Endodermal cell (in vitro differentiated cells): ENCODE data around the gene NEMP2. TPM values are rescaled to one million over a fixed set of nuclear protein-coding genes. Genes with fewer than 3 reads are reported as not detected.

Experiments
- DNase-seq: peaks from one replicate; pipeline ENCODE4 v3.0.0-alpha.2; 2017
- H3K27ac ChIP-seq: 2 replicates; pipeline ENCODE4 v1.5.1; 2013; ENCODE audit warnings: mild to moderate bottlenecking, low read depth, low read length, moderate library complexity
- H3K27me3 ChIP-seq: 2 replicates; pipeline ENCODE4 v1.6.1; 2013; ENCODE audit warnings: mild to moderate bottlenecking, low read length, moderate library complexity; ENCODE audit not compliant: insufficient read depth, control insufficient read depth, poor library complexity, severe bottlenecking
- H3K36me3 ChIP-seq: 2 replicates; pipeline ENCODE4 v1.7.0; 2013; ENCODE audit warnings: mild to moderate bottlenecking, low read length, moderate library complexity; ENCODE audit not compliant: control insufficient read depth, insufficient read depth
- H3K4me1 ChIP-seq: one replicate; pipeline ENCODE4 v1.7.0; 2013; ENCODE audit warnings: low read length; ENCODE audit not compliant: control insufficient read depth, insufficient read depth
- H3K4me3 ChIP-seq: 2 replicates; pipeline ENCODE4 v1.5.1; 2013; ENCODE audit warnings: mild to moderate bottlenecking, low read length, moderate library complexity
- H3K9ac ChIP-seq: 2 replicates; pipeline ENCODE4 v1.6.1; 2013; ENCODE audit warnings: mild to moderate bottlenecking, low read length, moderate library complexity; ENCODE audit not compliant: poor library complexity, severe bottlenecking; ENCODE audit errors: extremely low read depth
- H3K9me3 ChIP-seq: 2 replicates; pipeline ENCODE4 v1.6.1; 2013; ENCODE audit warnings: mild to moderate bottlenecking, low read length, moderate library complexity; ENCODE audit not compliant: control insufficient read depth
- H3K27ac Mint-ChIP-seq: 2 replicates; pipeline ENCODE4 v1.8.0; 2020; ENCODE audit warnings: mixed read lengths
- H3K27me3 Mint-ChIP-seq: 2 replicates; pipeline ENCODE4 v1.8.0; 2021; ENCODE audit warnings: mild to moderate bottlenecking, mixed read lengths; ENCODE audit not compliant: insufficient read depth
- H3K36me3 Mint-ChIP-seq: 2 replicates; pipeline ENCODE4 v1.8.0; 2020; ENCODE audit warnings: low read depth, mixed read lengths
- H3K4me1 Mint-ChIP-seq: 2 replicates; pipeline ENCODE4 v1.8.0; 2020; ENCODE audit warnings: mixed read lengths
- H3K4me3 Mint-ChIP-seq: 2 replicates; pipeline ENCODE4 v1.8.0; 2020; ENCODE audit warnings: mild to moderate bottlenecking, moderate library complexity, mixed read lengths
- H3K9me3 Mint-ChIP-seq: 2 replicates; pipeline ENCODE4 v1.8.0; 2020; ENCODE audit warnings: mild to moderate bottlenecking, mixed read lengths
- WGBS, 2 experiments: methylation state at CpG; one replicate each; pipeline versions ENCODE4 v1.1.5 to v1.1.7; 2013; ENCODE audit warnings: missing lambda C conversion rate in 2 of 2, mixed read lengths in 1 of 2; ENCODE audit not compliant: insufficient coverage in 1 of 2, insufficient read length in 1 of 2; 5-methylcytosine and 5-hydroxymethylcytosine counted together
- total RNA-seq, 2 donors: library from RNA; stranded (reverse); fragmentation: NEBNext Ultra II Directional in 1 of 2; extraction: Animal tissue kit (Norgen Biotek cat#: 25700) in 1 of 2; gene quantifications; 2 replicates in 1 of 2; 3 replicates in 1 of 2; pipeline ENCODE4 v1.2.1, GENCODE V29; 2021
- TF ChIP-seq, protein P1 (sequence below): fragments of 200-600 bp; sonication (generic); conservative IDR thresholded peaks from 2 replicates; pipeline ENCODE4 v1.5.0; 2021; ENCODE audit warnings: antibody characterized with exemption, mild to moderate bottlenecking

The NEMP2 gene
- total RNA-seq, 2 donors from 2014 or later = 7.2 to 11.3 TPM

DNA sequence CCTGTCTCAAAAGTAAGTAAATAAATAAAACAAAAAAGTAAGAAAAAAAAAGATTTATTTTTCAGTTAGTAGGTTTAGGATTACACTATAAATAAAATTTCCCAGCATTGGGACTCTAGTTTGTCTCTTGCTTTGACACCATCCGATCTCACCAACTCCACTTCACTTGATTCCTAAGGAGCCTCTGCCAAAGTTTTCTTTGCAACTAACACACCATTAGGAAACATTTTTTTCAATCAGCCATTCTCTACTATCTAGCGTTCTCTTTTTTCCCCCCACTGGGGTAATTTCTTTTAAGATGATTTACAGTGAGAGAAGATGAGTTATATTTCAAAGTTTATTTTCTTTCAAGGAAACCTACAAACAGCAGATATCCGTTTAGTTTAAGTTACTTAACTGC is 10.6 kb upstream of the NEMP2 start:
- no peak overlapping the region for H3K27ac Mint-ChIP-seq
- H3K36me3 Mint-ChIP-seq = peaks cover under 1% of the 10 kb centered on the region
- Histone ChIP-seq H3K9ac (no peak overlapping the region), H3K27ac (no peak overlapping the region), H3K4me3 (no peak overlapping the region), H3K27me3 (no peaks in the 10 kb centered on the region), H3K9me3 (peaks cover 20% of the 10 kb centered on the region), H3K4me1 (no peaks in the 10 kb centered on the region), H3K36me3 (no peaks in the 10 kb centered on the region)
- no peaks in the 10 kb centered on the region for H3K4me1 Mint-ChIP-seq
- WGBS, 2 experiments = 99 to 100% methylated on average over 2 of the region's 3 CpGs
- H3K27me3 Mint-ChIP-seq = no peaks in the 10 kb centered on the region
- H3K9me3 Mint-ChIP-seq = peaks cover 21% of the 10 kb centered on the region
- no peak overlapping the region for H3K4me3 Mint-ChIP-seq
- no peak for DNase-seq
- TF ChIP-seq, protein P1, sequence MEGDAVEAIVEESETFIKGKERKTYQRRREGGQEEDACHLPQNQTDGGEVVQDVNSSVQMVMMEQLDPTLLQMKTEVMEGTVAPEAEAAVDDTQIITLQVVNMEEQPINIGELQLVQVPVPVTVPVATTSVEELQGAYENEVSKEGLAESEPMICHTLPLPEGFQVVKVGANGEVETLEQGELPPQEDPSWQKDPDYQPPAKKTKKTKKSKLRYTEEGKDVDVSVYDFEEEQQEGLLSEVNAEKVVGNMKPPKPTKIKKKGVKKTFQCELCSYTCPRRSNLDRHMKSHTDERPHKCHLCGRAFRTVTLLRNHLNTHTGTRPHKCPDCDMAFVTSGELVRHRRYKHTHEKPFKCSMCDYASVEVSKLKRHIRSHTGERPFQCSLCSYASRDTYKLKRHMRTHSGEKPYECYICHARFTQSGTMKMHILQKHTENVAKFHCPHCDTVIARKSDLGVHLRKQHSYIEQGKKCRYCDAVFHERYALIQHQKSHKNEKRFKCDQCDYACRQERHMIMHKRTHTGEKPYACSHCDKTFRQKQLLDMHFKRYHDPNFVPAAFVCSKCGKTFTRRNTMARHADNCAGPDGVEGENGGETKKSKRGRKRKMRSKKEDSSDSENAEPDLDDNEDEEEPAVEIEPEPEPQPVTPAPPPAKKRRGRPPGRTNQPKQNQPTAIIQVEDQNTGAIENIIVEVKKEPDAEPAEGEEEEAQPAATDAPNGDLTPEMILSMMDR = no peak

DNA sequence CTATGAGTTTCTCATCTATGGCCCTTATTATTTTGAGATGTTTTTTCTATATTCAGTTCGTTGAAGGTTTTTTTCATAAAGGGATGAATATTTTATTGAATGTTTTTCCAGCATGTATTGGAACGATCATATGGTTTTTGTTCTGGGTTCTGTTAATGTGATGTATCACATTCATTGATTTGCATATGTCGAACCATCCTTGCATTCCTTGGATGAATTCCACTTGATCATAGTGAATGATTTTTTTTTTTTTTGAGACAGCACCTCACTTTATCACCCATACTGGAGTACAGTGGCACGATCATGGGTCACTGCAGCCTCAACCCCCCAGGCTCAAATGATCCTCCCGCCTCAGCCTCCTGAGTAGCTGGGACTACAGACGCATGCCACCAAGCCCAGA is 5.5 kb upstream of the NEMP2 start:
- 82 to 100% methylated on average over 2 to 5 of the region's 6 CpGs for WGBS, 2 experiments
- H3K4me1 ChIP-seq = no peaks in the 10 kb centered on the region
- peaks cover 52% of the 10 kb centered on the region for H3K9me3 ChIP-seq
- no peak overlapping the region for H3K4me3 Mint-ChIP-seq
- no peak overlapping the region for H3K27ac Mint-ChIP-seq
- H3K36me3 ChIP-seq = no peaks in the 10 kb centered on the region
- peaks cover 18% of the 10 kb centered on the region for H3K36me3 Mint-ChIP-seq
- no peak overlapping the region for H3K9ac ChIP-seq
- peak overlapping the region; percentile 38 for H3K4me3 ChIP-seq
- H3K27ac ChIP-seq = no peak overlapping the region
- H3K4me1 Mint-ChIP-seq = peaks cover 15% of the 10 kb centered on the region
- no peaks in the 10 kb centered on the region for H3K27me3 Mint-ChIP-seq
- peaks cover 50% of the 10 kb centered on the region for H3K9me3 Mint-ChIP-seq
- TF ChIP-seq, protein P1 = no peak
- no peak for DNase-seq
- H3K27me3 ChIP-seq = no peaks in the 10 kb centered on the region

DNA sequence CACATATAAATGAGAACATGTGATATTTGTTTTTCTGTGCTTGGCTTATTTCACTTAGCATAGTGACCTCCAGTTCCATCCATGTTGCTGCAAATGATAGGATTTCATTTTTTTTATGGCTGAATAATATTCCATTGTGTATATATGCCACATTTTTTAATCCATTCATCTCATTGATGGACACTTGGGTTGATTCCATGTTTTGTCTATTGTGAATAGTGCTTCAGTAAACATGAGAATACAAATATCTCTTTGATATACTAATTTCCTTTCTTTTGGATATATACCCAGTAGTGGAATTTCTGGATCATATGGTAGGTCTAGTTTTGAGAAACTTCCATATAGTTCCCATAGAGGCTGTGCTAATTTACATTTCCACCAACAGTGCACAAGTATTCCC is 3.7 kb upstream of the NEMP2 start:
- H3K9me3 ChIP-seq = peaks cover 52% of the 10 kb centered on the region
- no peak overlapping the region for H3K27ac ChIP-seq
- TF ChIP-seq, protein P1 = no peak
- H3K4me3 ChIP-seq = no peak overlapping the region
- H3K36me3 Mint-ChIP-seq = peaks cover 18% of the 10 kb centered on the region
- no peaks in the 10 kb centered on the region for H3K36me3 ChIP-seq
- H3K4me3 Mint-ChIP-seq = no peak overlapping the region
- H3K9me3 Mint-ChIP-seq = peaks cover 50% of the 10 kb centered on the region
- no peak overlapping the region for H3K27ac Mint-ChIP-seq
- H3K4me1 ChIP-seq = peaks cover 4% of the 10 kb centered on the region
- H3K9ac ChIP-seq = no peak overlapping the region
- H3K4me1 Mint-ChIP-seq = peaks cover 15% of the 10 kb centered on the region
- DNase-seq = no peak
- no peaks in the 10 kb centered on the region for H3K27me3 ChIP-seq
- H3K27me3 Mint-ChIP-seq = peaks cover 3% of the 10 kb centered on the region
